HG03378 (cell line): ENCODE measurements around the gene TREM1.

Source experiments
- ATAC-seq: cut with Tn5 transposase; IDR thresholded peaks from one replicate; pipeline ENCODE4 v1.9.1; 2021; ENCODE audit warnings: mild to moderate bottlenecking, moderate library complexity; ENCODE audit not compliant: unreplicated experiment

TREM1 gene

DNA sequence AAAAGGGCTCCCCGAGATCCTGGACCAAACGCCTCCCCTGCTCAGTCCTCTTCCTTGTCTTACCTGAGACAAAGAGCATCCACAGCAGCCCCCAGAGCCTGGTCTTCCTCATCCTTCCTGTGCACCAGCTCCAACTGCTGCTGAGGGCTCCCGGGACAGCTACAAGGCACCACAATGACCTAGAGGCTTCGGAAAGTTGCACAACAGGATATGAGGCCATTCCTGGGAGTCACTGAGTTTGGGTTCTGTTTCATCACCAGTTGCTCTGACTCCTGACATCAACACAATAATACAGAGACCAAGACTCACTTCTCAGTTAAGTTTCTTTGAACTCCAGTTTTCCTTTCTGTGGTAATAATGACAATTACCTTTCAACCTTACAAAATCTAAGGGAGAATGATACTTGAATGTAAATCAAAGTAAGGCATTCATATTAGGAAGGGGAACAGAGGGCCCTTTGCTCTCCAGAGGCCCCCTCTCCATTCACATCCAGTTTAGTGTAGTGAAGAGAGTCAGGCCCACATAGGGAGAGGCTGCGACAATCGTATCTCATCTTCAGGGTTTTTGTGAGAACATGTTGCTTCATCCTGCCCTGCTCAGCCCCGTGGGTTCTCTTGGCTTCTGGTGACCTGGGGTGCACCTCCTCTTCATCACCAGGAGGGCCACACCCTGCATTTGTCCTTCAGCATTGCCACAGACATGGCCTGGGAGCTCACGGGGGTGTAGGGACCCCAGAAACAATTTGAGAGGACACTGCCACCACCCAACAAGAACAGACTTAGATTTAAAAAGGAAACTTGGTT is at the start of gene TREM1:
Gene TREM1, minus strand, starts transcription at position 139 of the 803 bp plus-strand sequence. Its CDS starts 27 bp downstream, at position 112.
- no peak for ATAC-seq

DNA sequence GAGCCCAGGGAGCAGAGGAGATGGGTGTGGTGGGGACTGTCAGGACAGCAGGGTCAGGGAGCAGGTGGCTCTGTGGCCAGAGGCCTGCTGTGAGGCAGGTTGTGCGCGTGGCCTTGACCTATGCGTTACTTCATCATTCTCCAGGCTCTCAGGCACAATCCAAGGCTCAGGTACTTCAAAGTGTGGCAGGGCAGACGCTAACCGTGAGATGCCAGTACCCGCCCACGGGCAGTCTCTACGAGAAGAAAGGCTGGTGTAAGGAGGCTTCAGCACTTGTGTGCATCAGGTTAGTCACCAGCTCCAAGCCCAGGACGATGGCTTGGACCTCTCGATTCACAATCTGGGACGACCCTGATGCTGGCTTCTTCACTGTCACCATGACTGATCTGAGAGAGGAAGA is 49.5 kb upstream of the TREM1 start:
- no peak for ATAC-seq

- ATAC-seq: no peak
These were observed 48.8 kb upstream of the TREM1 start, which contains the start of gene NCR2 for GRCh38 chr6:41335296-41335695. NCR2 (plus strand) TSS chr6:41335608; CDS start chr6:41335877, 269 bp downstream.

GRCh38 chr6:41334482-41335040 is 48.1 kb upstream of the TREM1 start:
- ATAC-seq: no peak

DNA sequence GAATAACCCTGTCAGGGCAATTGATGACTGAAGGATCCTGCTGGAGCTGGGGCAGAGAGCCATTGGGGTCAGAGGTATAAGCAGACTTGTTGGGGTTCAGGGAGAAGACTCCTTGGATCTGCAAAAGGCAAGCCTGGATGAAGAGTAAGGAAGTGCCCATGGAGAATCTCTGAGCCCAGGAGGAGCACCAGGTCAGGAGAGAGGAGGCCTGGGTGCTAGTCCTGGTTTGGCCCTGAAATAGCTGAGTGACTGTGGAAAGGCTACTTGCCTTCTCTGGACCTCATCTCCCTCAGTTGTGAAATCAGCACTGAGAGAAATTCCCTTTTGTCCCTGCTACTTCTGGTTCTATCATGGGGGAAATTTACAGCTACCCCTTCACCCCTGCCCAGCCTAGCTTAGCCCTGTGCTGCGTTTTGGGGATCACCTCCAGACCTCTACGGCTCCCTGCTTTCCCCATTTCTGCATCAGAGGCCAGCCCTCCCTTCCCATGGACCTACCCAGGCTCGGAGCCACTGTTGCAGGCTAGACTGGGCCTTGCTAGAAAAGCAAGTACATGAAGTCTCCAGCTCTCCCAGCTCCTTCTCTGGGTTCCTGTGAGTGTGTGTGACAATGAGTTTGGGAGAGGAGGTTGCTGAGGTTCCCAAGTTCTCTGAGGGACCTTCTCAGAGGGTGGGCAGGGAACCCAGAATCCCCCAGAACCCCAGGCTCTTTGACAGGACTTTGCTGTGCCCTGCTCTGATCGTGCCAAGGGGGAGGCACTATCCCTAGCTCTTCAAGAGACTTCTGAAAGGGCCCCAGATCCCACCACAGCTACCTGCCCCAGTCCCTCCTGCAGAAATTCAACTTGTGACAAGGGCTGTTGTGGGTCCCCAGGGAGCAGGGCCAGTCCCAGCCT is 46.6 kb upstream of the TREM1 start:
- ATAC-seq: no peak

GRCh38 chr6:41332241-41332640 is 45.8 kb upstream of the TREM1 start:
- no peak for ATAC-seq

DNA sequence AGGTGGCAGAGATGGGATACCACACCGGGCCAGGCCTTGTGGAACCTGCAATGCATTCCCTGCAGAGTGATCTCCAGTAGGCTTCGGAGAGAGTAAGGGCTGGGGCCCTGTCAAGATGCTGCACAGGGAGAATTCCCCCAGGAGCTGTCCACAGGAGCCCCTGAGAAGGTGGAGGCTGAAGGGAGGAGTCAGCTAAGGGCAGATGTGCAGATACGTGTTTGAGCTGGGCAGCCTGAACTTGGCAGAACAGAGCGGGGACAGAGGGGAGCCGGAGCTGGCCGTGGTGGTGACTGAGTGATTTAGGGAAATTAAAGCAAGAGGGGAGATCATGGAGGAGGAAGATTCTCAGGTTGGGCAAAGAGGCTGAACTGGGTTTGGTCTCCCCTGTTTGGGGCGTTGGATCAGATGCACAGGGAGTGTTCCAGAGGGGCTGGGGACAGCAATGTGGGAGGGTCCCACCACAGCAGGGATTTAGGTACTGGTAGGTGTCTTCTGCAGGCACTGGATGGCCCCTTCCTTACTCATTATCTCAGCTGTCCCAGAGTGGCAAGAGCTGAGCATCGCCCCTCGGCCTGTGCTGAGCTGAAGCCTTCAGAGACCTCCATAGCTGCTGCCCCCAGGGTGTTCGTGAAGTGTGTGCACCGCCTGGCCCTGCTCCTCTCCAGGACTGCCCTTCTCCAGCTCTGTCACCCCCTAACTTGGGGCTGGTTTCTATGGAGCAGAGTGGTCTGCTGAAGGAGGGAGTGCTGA is 45.1 kb upstream of the TREM1 start:
- no peak for ATAC-seq

DNA sequence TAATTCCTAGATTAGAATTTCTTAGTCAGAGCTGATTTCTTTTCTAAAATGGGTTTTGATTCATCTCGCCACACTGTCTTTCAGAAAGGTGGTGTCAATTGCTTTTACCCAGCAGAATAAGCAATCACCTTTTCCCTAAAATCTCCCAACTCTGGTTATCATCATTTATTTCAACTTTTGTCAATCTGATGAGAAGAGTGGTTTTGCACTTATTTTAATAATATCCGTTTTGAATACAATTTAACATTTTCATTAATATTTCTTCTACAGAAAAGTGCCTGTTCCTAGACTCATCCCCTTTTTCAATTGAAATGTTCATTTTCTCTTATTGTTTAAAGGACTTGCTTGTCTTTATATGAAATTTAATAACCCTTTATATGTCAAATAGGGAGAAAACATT is 40.7 kb upstream of the TREM1 start:
- ATAC-seq: no peak

- no peak for ATAC-seq
These were observed 39.6 kb upstream of the TREM1 start for GRCh38 chr6:41326092-41326491.

GRCh38 chr6:41325446-41326066 is 39.1 kb upstream of the TREM1 start:
- no peak for ATAC-seq

- no peak for ATAC-seq
These were observed 34.7 kb upstream of the TREM1 start for GRCh38 chr6:41321183-41321582.

GRCh38 chr6:41318654-41319565 is 32.4 kb upstream of the TREM1 start:
- peak; percentile 72 for ATAC-seq

- no peak for ATAC-seq
These were observed 31.8 kb upstream of the TREM1 start for GRCh38 chr6:41318261-41318653.

- no peak for ATAC-seq
These were observed 29.6 kb upstream of the TREM1 start for GRCh38 chr6:41315943-41316620.

DNA sequence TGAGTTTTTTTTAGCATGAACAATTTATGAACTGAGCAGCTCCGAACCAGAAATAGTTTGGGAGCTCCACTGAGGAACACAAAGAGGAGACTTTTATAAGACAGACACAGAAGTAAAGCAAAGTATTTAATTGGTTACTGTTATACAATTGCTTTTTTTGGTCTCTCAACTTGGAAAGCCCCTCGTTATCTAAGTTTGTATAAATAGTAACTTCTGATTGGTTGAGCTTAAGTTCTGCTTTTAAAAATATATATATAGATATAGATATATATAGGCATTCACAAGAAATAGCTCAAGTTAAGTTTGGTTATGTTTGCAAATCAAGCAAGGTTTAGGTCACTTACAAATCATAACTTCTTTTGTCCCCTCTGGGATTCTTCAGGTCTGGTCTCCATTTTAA is 28.7 kb upstream of the TREM1 start:
- no peak for ATAC-seq

- no peak for ATAC-seq
These were observed 19.8 kb upstream of the TREM1 start for GRCh38 chr6:41306187-41306854.

DNA sequence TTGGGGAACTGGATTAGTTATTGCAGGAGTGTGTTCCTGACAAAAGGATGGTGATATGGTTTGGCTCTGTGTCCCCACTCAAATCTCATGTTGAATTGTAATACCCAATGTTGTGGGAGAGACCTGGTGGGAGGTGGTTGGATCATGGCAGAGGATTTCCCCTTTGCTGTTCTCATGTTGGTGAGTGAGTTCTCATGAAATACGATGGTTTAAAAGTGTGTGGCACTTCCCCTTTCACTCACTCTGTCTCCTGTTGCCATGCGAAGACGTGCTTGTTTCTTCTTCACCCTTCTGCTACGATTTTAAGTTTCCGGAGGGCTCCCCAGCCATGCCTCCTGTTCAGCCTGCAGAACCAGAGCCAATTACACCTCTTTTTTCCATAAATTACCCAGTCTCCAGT is 16.2 kb upstream of the TREM1 start:
- no peak for ATAC-seq

DNA sequence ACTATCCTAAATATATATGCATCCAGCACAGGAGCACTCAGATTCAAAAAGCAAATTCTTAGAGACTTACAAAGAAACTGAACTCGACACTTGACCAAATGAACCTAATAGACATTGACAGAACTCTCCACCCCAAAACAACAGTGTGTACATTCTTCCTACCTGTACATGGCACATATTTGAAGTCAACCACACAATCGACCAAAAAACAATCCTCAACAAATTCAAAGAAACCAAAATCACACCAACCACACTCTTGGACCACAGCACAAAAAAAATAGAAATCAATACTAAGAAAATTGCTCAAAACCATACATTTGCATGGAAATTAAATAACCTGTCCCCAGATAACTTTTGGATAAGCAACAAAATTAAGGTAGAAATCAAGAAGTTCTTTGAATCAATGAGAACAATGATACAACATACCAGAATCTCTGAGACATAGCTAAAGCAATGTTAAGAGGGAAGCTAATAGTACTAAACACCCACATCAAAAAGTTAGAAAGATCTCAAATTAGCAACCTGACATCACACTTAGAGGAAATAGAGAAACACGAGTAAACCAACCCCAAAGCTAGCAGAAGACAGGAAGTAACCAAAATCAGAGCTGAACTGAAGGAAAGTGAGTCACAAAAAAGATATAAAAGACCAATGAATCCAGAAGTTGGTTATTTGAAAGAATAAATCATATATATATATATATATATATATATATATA is 12.5 kb upstream of the TREM1 start:
- no peak for ATAC-seq
